VCaP (cell line): ENCODE measurements around the gene CDK1.

ENCODE experiments used
- H3K27ac ChIP-seq: fragments of 450-650 bp; 2 replicates; pipeline ENCODE4 v1.5.1; 2017
- CTCF ChIP-seq: fragments of 450-650 bp; conservative IDR thresholded peaks from 2 replicates; pipeline ENCODE4 v1.5.1; 2017; ENCODE audit warnings: mild to moderate bottlenecking, moderate library complexity

Gene CDK1

GRCh38 chr10:60810437-60811182, 32.3 kb downstream of the CDK1 start:
- TF ChIP-seq CTCF, result no peak

GRCh38 chr10:60816628-60817397, 38.5 kb downstream of the CDK1 start:
- H3K27ac ChIP-seq, result peak overlapping the region; percentile 29; the same call in 1 of the 2 replicates
- peak; percentile 80 for TF ChIP-seq CTCF

More at GRCh38 chr10:60810437-60811182, 32.3 kb downstream of the CDK1 start:
- H3K27ac ChIP-seq, result no peak overlapping the region

DNA sequence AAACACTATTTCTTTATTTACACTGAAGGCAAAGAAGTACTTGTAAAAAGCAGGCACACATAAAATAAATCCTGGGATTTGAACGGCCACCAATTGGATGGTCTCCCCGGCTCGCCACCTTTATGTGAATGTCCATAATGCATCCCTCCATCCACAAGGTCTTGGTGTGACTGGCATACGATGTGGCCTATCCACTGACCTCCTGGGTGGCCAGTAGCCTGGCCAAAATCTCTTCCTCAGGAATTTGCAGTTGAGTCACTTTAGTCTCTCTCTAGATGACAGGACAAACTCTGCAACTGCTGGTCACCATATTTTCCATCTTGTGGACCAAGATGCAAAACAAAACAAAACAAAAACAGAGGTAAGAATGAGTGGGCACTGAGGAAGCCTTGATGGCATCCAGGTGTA, 39.1 kb downstream of the CDK1 start:
- H3K27ac ChIP-seq, result peak overlapping the region; percentile 29; the same call in 1 of the 2 replicates

GRCh38 chr10:60818134-60818770, 40.0 kb downstream of the CDK1 start:
- TF ChIP-seq CTCF, result no peak

More for the DNA sequence above, 39.1 kb downstream of the CDK1 start:
- TF ChIP-seq CTCF, result no peak

DNA sequence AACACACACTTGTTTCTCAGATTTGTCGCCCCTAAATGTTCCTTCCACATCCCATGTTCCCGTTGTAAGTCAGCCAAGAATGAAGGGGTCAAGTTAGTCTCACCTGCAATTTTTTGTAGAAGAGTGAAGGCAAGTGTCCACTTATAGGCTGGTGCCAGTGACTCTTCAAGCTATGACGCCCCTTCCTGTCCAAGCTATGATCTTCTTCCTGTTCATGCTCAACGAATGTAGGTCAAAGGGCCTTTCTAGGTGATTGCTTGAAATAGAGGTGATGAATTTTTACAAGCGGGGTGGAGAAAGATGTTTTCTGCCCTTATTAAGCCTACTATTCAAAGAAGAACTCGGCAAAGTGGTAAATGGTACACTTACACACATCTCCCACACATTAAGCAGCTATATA, 41.0 kb downstream of the CDK1 start:
- H3K27ac ChIP-seq, result no peak overlapping the region
- TF ChIP-seq CTCF, result no peak

More at GRCh38 chr10:60818134-60818770, 40.0 kb downstream of the CDK1 start:
- no peak overlapping the region for H3K27ac ChIP-seq

DNA sequence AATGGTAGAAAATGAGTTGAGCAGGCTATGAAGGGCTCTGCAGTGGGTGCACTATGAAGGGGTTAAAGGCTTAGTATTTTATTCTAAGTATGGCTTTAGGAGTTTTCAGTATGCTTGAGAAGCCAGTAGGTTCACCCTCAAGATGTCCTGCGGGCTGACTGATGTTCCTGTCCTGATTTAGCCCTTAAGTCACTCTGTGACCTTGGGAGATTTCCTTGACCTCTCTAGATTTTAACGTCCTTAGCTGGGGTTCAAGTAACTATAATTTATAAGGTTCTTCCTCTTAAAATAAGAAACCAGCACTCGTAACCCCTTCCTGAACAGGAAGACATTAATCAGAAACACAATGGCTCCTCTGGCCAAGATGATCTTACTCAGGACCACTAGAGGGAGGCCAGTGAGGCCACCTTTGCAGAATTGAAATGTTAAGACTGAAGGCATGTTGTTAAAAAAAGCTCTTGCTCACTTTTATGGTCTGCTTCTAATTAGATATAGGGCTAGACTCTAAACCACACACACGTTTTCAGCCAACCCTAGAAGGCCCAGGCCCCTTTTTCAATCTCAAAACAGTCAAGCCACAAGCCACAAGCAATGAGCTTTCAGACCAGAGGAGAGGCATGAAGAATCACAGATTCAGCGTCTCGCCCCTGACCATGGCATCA, 41.9 kb downstream of the CDK1 start:
- peak; percentile 38 for TF ChIP-seq CTCF
- no peak overlapping the region for H3K27ac ChIP-seq
